ENCODE results near the gene HOXC9. TPM values are rescaled to one million over a fixed set of nuclear protein-coding genes. Genes with fewer than 3 reads are reported as not detected.

HOXC9 gene
- total and polyA plus RNA-seq, 2 of the 4 experiments (the other 2 are of a cell fraction) = 0.26 TPM; not detected in 1

GRCh38 chr12:54012631-54013409 lies 12.9 kb downstream of the HOXC9 start:
- ChIA-PET POLR2A (ENCODE audit: unreplicated experiment) (no interaction called here), CTCF (interaction anchor here (0.5 to 0.8 kb wide), 2 partner anchors 150 to 188 kb away, joined by 3 read pairs; no protein-coding TSS in a partner anchor)
- no peak overlapping the region for H4K91ac ChIP-seq (ENCODE audit: insufficient read depth, low read depth, low read length)
- no peak overlapping the region for H2BK15ac ChIP-seq (ENCODE audit: low read depth, low read length)
- H4K20me1 ChIP-seq (ENCODE audit: insufficient read depth, low read length) = no peaks in the 10 kb centered on the region
- H3K4me1 ChIP-seq (ENCODE audit: control insufficient read depth, insufficient read depth, low read length) = no peaks in the 10 kb centered on the region
- no peak overlapping the region for H3K27ac ChIP-seq (ENCODE audit: insufficient read depth, low read length)
- no peak overlapping the region for H3K4ac ChIP-seq (ENCODE audit: low read depth, low read length)
- no TSS peak for BruUV-seq (replicated peaks)
- H2BK20ac ChIP-seq (ENCODE audit: low read depth, low read length) = no peak overlapping the region
- H3K79me1 ChIP-seq (ENCODE audit: low read depth in 1 of 2, low read length in 2 of 2) = no peaks in the 10 kb centered on the region
- no peak overlapping the region for H3K23ac ChIP-seq (ENCODE audit: low read depth, low read length)
- H4K5ac ChIP-seq (ENCODE audit: low read depth, low read length) = no peak overlapping the region
- no peaks in the 10 kb centered on the region for H3K36me3 ChIP-seq (ENCODE audit: control insufficient read depth, insufficient read depth, low read length)
- intact Hi-C loops (cut with micrococcal nuclease) (no loop called here), dilution Hi-C loops (cut with HindIII; ENCODE audit: low sequenced_read_pairs, unreplicated experiment) (no loop called here), in situ Hi-C loops (cut with MboI; ENCODE audit: low sequenced_read_pairs) (no loop called here)
- H3K4me2 ChIP-seq (ENCODE audit: low read depth, low read length) = no peak overlapping the region
- no peak overlapping the region for H3K9ac ChIP-seq (ENCODE audit: low read depth, low read length)
- no peak overlapping the region for H2BK120ac ChIP-seq (ENCODE audit: low read depth, low read length)
- ATAC-seq (ENCODE audit: low read depth) = no peak
- no peak overlapping the region for H4K8ac ChIP-seq (ENCODE audit: low read depth in 2 of 2, low read length in 2 of 2)
- DNase-seq = no peak
- peaks cover 4% of the 10 kb centered on the region for H3K9me3 ChIP-seq (ENCODE audit: control insufficient read depth, insufficient read depth, low read length)
- H2BK5ac ChIP-seq (ENCODE audit: low read depth, low read length, poor library complexity, severe bottlenecking) = no peak overlapping the region
- no CpG with 5 or more reads among the region's 6 CpGs for WGBS, 2 experiments (ENCODE audit: extremely low coverage in 2 of 2, insufficient read length in 1 of 2)
- H3K18ac ChIP-seq (ENCODE audit: low read depth, low read length) = no peak overlapping the region
- H2AK9ac ChIP-seq (replicated peaks; ENCODE audit: low read depth, low read length, poor library complexity) = no peak overlapping the region
- TF ChIP-seq, protein P1, sequence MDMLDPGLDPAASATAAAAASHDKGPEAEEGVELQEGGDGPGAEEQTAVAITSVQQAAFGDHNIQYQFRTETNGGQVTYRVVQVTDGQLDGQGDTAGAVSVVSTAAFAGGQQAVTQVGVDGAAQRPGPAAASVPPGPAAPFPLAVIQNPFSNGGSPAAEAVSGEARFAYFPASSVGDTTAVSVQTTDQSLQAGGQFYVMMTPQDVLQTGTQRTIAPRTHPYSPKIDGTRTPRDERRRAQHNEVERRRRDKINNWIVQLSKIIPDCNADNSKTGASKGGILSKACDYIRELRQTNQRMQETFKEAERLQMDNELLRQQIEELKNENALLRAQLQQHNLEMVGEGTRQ (IDR thresholded peaks at IDR 0.05; ENCODE audit: low read depth, low read length) = no peak
- TF ChIP-seq CTCF (conservative IDR thresholded peaks at IDR 0.05; ENCODE audit: low read depth, low read length) (no peak), NFE2L2 (IDR thresholded peaks at IDR 0.05; ENCODE audit: low read depth, low read length) (no peak), RFX5 (IDR thresholded peaks at IDR 0.05; ENCODE audit: low read depth, low read length) (no peak), MAFK (IDR thresholded peaks at IDR 0.05; ENCODE audit: low read depth, low read length) (no peak), CHD1 (IDR thresholded peaks at IDR 0.05; ENCODE audit: low read depth, low read length) (no peak), RCOR1 (IDR thresholded peaks at IDR 0.05; ENCODE audit: insufficient replicate concordance, low read length) (no peak), RAD21 (IDR thresholded peaks at IDR 0.05; ENCODE audit: low read length) (no peak), MAZ (IDR thresholded peaks at IDR 0.05; ENCODE audit: borderline replicate concordance, low read depth, low read length) (no peak)
- H3K56ac ChIP-seq (ENCODE audit: extremely low read depth, insufficient read depth, low read length) = no peak overlapping the region
- H3K4me3 ChIP-seq (ENCODE audit: insufficient read depth, low read depth, low read length) = no peak overlapping the region
- H2AFZ ChIP-seq (replicated peaks; ENCODE audit: low read length, poor library complexity) = no peak overlapping the region
- no peak overlapping the region for H3K14ac ChIP-seq (replicated peaks; ENCODE audit: low read depth, low read length)
- no peaks in the 10 kb centered on the region for H3K9me1 ChIP-seq (ENCODE audit: insufficient read depth, low read length)
- no peak overlapping the region for H2AK5ac ChIP-seq (ENCODE audit: low read depth, low read length)
- peaks cover 89% of the 10 kb centered on the region for H3K27me3 ChIP-seq (ENCODE audit: control insufficient read depth, insufficient read depth, low read length)
